Mucosa of stomach (tissue), 1 donor: ENCODE results near the gene NR1H4.

Experiments used
- H3K27me3 ChIP-seq: one replicate; pipeline ENCODE4 v1.7.0; 2013; ENCODE audit warnings: mild to moderate bottlenecking, low read length; ENCODE audit not compliant: control insufficient read depth, insufficient read depth
- H3K36me3 ChIP-seq: one replicate; pipeline ENCODE4 v1.7.0; 2013; ENCODE audit warnings: low read length; ENCODE audit not compliant: control insufficient read depth, insufficient read depth
- H3K4me1 ChIP-seq: one replicate; pipeline ENCODE4 v1.7.0; 2013; ENCODE audit warnings: mild to moderate bottlenecking, low read length; ENCODE audit not compliant: control insufficient read depth, insufficient read depth
- H3K4me3 ChIP-seq: one replicate; pipeline ENCODE4 v1.7.0; 2013; ENCODE audit warnings: low read length
- H3K9ac ChIP-seq: one replicate; pipeline ENCODE4 v1.7.0; 2013; ENCODE audit warnings: mild to moderate bottlenecking, low read length, moderate library complexity
- H3K9me3 ChIP-seq: one replicate; pipeline ENCODE4 v1.7.0; 2013; ENCODE audit warnings: mild to moderate bottlenecking, low read length, moderate library complexity; ENCODE audit not compliant: control insufficient read depth
- donor health status: Pancreatic carcinoma.

NR1H4 gene

DNA sequence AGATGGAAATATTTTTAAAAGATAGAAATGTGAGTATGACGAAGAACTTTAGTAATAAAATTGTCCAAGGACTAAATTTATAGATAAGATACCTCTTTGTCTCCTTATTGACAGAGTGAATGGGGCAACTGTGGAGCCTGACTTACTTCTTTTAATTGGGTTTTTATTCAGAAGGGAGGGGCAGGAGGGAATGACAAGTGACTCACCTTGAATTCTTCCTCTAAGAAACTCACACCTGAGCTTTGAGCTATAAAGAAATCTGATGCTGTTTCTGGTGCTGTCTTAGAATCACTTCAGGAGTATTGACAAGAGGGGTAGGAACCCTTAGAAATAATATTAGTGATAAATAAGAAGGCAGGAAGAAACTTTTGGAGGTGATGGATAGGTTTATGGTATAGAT is 951 bp downstream of the NR1H4 start:
- Histone ChIP-seq H3K4me1 (no peaks in the 10 kb centered on the region), H3K4me3 (no peak overlapping the region), H3K9ac (no peak overlapping the region), H3K9me3 (no peaks in the 10 kb centered on the region), H3K36me3 (no peaks in the 10 kb centered on the region), H3K27me3 (no peaks in the 10 kb centered on the region)

DNA sequence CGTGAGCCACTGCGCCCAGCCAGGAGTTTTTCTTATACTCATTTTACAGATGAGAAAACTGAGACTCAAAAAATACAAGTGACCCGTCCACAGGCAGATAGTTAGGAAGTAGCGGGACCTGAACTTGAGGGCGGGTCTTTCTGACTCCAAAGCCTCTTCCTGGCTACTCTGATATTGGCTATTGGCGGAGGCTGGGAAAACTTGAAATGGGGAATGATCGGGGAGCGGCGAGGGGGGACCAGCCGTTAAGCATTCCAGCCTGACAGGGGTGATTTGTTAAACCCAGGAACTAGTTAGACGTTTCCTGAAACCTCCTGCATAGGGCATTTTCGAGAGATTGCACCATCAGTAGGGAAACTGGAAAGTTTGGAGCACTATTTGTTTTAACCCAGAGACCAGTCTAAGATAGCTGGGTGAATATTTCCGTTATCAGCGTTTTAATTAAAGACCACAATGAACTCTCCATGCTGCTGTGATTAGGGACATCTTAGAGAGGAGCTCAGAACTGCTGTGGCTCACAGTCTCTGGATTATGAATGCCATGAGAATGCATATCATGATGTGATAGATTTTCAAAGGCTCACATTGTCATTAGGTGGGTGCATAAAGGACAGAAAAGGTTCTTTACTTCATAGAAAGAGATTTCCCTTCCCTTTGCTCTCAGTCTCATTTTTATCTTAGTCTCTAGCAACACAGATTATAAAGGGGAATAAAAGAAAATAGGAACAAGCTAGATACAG is 2.5 kb downstream of the NR1H4 start:
- Histone ChIP-seq H3K4me1 (no peaks in the 10 kb centered on the region), H3K9ac (no peak overlapping the region), H3K36me3 (no peaks in the 10 kb centered on the region), H3K4me3 (no peak overlapping the region), H3K9me3 (no peaks in the 10 kb centered on the region), H3K27me3 (no peaks in the 10 kb centered on the region)

DNA sequence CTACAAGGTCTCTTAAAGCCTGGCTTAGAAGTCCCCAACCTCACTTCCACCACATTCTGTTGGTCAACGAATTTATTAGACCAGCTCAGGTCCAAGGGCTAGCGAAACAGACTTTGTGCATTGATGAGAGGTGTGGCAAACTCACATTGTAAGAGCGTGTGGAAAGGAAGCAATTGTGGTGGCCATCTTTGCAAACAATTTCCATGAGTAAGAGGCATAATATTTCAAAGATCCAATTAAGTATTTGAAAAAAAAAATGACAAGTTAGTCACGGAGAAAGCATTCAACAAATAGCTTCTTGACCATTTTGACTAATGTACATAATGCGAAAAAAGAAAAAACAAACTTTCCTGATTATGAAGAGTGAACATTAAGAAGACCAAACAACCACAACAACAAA is 7.4 kb downstream of the NR1H4 start:
- Histone ChIP-seq H3K4me3 (no peak overlapping the region), H3K9me3 (no peaks in the 10 kb centered on the region), H3K9ac (no peak overlapping the region), H3K27me3 (no peaks in the 10 kb centered on the region), H3K36me3 (no peaks in the 10 kb centered on the region), H3K4me1 (peaks cover 9% of the 10 kb centered on the region)

DNA sequence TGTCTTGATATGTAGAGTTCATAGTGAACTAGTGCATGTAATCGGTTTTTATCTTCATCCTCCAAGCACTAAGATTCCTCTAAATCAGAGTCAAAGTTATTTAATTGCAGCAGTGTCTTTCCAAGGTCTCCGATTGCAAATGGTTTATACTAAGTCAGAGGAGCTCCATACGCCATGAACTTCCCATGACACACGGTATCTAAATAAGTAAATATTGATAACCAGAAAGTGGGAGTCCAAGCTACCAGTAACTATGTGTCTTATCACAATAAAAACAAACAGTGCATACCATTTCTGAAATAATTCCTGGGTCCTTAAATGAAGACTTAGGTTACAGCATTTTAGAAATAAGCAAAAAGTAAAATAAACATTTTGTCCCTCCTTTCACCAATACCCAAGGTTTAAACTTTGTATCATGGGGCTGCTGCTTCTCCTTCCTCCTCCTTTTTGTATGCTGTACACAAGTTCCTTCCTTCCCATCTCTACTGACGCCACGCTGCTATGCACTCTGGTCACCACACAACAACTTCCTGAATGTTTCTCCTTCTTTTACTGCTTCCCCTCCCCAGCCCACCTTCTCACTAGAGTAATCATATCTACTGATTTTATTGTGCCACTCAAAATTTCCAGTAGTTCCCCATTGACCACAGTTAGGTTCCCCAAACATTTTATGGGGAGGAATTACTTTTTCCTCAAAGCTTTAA is 10.7 kb downstream of the NR1H4 start:
- Histone ChIP-seq H3K4me3 (no peak overlapping the region), H3K9me3 (no peaks in the 10 kb centered on the region), H3K9ac (no peak overlapping the region), H3K36me3 (no peaks in the 10 kb centered on the region), H3K27me3 (no peaks in the 10 kb centered on the region), H3K4me1 (peaks cover 9% of the 10 kb centered on the region)

DNA sequence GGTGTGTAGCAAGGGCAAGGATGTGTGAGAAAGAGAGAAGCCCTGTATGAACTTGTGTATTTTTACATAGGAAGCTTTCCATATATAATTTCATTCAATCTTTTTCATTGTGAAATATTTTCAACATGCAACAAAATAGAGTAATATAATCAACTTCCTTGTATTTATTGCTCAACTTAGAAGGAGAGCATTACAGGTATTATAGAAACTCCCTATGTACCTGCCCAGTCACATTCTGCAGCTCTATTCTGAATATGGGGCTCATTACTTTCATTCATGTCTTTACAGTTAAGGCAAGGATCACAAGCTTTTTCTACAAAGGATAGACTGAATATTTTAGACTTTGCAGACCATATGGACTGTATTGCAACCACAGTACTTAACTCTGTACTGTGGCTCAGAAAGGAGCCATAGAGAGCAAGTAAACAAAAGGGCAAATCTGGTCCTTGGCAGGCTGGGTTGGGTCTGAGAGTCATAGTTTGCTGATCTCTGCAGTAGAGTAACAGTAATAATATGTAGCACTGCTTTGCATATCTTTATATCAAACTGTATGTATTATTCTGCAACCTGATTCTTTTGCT is 11.3 kb downstream of the NR1H4 start:
- Histone ChIP-seq H3K4me1 (peaks cover 9% of the 10 kb centered on the region), H3K36me3 (no peaks in the 10 kb centered on the region), H3K9ac (no peak overlapping the region), H3K9me3 (no peaks in the 10 kb centered on the region), H3K27me3 (no peaks in the 10 kb centered on the region), H3K4me3 (no peak overlapping the region)

DNA sequence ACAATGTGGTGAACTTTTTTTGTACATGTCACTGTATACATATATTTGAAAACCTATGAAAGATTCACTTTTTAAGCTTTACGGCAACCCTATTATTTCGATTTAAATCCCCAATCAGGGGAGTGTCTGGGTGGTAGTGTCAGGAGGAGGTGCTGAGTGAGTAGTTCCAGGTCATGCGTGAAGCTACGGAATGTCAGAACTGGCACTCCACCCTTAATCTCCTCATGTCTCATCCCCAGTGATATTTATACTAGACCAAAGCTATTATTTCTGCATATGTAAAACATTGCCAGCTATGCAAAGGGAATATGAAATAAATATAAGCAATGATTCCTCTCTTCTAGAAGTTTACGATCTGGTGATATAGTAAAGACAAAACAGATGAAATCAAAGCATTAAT is 12.3 kb downstream of the NR1H4 start:
- no peaks in the 10 kb centered on the region for H3K27me3 ChIP-seq
- H3K36me3 ChIP-seq = no peaks in the 10 kb centered on the region
- no peak overlapping the region for H3K9ac ChIP-seq
- peaks cover 9% of the 10 kb centered on the region for H3K4me1 ChIP-seq
- H3K4me3 ChIP-seq = no peak overlapping the region
- H3K9me3 ChIP-seq = no peaks in the 10 kb centered on the region

DNA sequence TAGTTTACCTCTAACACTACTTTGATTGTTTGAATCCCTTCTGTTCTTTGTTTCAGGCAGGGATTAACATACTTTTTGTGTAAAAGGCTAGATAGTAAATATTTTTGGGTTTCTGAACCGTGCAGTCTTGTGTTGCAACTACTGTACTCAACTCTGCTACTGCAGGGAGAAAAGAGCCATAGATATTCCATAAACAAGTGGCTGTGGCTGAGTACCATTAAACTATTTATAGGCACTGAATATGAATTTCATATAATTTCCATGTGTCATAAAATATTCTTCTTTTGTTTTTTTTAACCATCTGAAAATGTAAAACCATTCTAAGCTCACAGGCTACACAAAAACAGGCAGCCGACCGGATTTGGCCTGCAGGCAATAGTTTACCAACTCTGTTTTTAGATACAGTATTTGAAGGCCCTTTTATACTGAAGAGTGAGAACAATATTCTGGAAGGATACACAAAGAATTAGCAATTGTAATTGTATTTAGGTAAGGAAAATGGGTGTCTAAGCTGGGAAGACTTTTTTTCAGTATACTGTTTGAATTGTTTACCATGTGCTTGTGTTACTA is 15.7 kb downstream of the NR1H4 start:
- no peaks in the 10 kb centered on the region for H3K9me3 ChIP-seq
- H3K4me3 ChIP-seq = no peak overlapping the region
- no peaks in the 10 kb centered on the region for H3K27me3 ChIP-seq
- H3K4me1 ChIP-seq = peaks cover 4% of the 10 kb centered on the region
- no peak overlapping the region for H3K9ac ChIP-seq
- H3K36me3 ChIP-seq = no peaks in the 10 kb centered on the region

DNA sequence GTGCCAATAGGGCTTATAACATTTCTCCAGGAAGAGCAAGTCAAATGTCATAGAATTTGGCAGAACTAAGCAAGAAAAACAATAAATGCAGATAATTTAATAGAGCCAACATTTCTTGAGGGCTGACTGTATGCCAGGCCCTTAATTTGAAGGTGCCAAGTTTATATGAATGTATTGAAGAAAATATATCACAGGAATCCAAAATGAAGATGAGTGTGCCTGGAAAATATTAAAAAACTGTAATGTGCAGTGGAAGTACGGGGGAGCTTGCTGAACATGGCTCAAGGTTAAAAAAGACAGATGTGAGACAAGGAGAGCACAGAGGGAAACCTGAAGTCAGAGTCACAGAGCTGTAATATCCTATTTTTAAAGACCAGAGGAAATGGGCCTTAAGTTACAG is 16.4 kb downstream of the NR1H4 start:
- Histone ChIP-seq H3K9ac (no peak overlapping the region), H3K9me3 (no peaks in the 10 kb centered on the region), H3K4me3 (no peak overlapping the region), H3K4me1 (no peaks in the 10 kb centered on the region), H3K36me3 (no peaks in the 10 kb centered on the region), H3K27me3 (no peaks in the 10 kb centered on the region)

DNA sequence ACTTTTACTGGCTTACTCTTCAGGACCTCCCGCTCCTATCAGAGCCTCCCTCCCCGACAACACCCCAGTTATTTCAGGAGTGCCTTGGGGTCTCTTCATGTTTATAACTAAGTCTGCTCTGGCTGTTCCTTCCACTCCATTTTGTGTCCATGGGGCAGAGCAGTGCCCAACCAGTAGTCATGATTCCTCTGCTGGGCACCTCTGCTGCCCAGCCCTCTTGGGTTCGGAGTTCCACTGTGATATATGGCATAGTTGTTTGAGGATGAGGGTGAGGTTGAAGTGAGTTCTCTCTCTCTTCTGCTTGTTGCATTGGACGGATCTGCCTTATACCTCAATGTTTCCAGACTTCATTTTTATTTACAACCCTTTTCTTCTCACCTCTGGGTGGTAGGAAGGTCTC is 17.4 kb downstream of the NR1H4 start:
- H3K36me3 ChIP-seq = no peaks in the 10 kb centered on the region

DNA sequence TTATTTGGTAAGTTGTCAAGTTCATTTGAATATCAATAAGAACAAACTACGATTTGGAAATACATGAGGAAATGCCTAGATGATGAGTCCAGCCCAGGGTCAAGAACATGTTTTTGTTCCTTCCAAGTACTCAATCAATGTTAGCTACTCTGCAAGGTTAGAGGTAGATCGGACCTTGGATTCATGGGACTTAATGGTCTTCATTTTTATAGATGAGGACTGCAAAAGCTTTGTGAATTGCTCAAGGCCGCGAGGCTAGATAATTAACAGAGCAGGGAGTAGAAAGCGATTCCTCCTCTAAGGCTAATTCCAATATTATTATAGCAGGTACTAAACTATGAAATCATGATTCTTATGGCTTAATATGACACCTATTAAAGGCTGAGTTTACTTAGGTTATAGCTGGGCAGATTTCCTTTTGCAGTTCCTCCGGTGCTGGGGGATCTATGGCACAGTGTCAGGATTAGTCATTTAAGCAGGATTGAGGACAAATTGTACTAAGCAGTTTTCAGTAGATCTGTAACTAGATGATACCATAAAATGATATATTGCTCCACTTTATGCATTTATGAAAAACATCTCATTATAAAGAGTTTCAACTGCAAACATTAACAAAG is 19.8 kb downstream of the NR1H4 start:
- Histone ChIP-seq H3K36me3 (no peaks in the 10 kb centered on the region), H3K9ac (no peak overlapping the region), H3K4me3 (no peak overlapping the region), H3K9me3 (no peaks in the 10 kb centered on the region), H3K27me3 (no peaks in the 10 kb centered on the region), H3K4me1 (no peaks in the 10 kb centered on the region)

More for the DNA sequence above, 17.4 kb downstream of the NR1H4 start:
- no peaks in the 10 kb centered on the region for H3K9me3 ChIP-seq
- H3K9ac ChIP-seq = no peak overlapping the region
- no peak overlapping the region for H3K4me3 ChIP-seq
- no peaks in the 10 kb centered on the region for H3K4me1 ChIP-seq
- H3K27me3 ChIP-seq = no peaks in the 10 kb centered on the region

DNA sequence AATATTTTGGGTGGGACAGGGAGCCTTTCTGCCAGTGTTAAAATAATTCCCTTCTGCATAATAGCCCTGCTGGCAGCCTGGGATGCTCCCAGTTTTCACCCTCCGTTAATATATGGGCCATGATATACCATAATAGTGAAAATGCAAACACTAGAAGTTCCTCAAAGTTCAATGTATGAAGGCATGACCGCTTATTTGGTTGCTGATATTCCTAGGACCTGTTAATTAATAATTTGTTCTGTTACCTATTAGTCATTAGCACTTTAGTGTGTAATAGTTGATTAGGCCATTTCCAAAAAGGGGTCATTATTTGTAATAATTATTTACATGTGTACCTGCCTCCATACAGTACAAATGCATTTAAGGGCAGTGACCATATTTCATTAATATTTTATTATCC is 20.4 kb downstream of the NR1H4 start:
- Histone ChIP-seq H3K4me1 (no peaks in the 10 kb centered on the region), H3K4me3 (no peak overlapping the region), H3K27me3 (no peaks in the 10 kb centered on the region), H3K9ac (no peak overlapping the region), H3K9me3 (no peaks in the 10 kb centered on the region), H3K36me3 (no peaks in the 10 kb centered on the region)

DNA sequence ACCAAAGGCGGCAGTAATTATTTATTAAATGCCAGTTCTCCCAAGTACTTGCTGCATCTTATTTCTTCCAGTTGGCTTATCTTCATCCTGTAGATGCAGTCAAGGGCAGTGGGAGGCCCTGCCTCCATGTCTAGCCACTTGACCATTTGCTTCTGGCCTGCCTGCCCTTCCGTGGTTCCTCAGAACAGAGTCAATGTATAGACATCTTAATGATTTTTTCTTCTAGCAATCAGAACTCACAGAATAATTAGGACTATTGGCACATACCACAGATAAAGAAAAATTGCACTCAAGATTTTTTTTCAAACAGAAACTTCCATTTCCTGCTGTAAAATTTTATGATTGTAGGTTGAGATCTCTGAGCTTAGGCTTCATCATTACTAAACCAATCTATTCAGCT is 20.9 kb downstream of the NR1H4 start:
- Histone ChIP-seq H3K4me3 (no peak overlapping the region), H3K36me3 (no peaks in the 10 kb centered on the region), H3K27me3 (no peaks in the 10 kb centered on the region), H3K4me1 (no peaks in the 10 kb centered on the region), H3K9me3 (no peaks in the 10 kb centered on the region), H3K9ac (no peak overlapping the region)
